SU-DHL-6 (cell line): ENCODE measurements around the gene ZCCHC24.
A peak's percentile ranks its signal among the peaks of the same experiment; 100 is the strongest.

ENCODE experiments used
- H2AFZ ChIP-seq: fragments of 200-600 bp; sonication (generic); 2 replicates; pipeline ENCODE4 v1.6.1; 2014; ENCODE audit warnings: low read depth, mild to moderate bottlenecking, moderate library complexity, mixed read lengths, antibody characterized with exemption, low read length; ENCODE audit not compliant: severe bottlenecking
- H3F3A ChIP-seq: fragments of 200-600 bp; shearing (Covaris generic); 2 replicates; pipeline ENCODE4 v1.6.0; 2016; ENCODE audit warnings: antibody characterized with exemption, mild to moderate bottlenecking; ENCODE audit not compliant: insufficient read depth
- H3K27ac ChIP-seq: fragments of 200-600 bp; sonication (generic); 2 replicates; pipeline ENCODE4 v1.5.1; 2016; ENCODE audit warnings: low read depth, mild to moderate bottlenecking, low read length, moderate library complexity, mixed read lengths
- H3K27me3 ChIP-seq: fragments of 200-600 bp; sonication (generic), shearing (Covaris generic); 2 replicates; pipeline ENCODE4 v1.6.0; 2014; ENCODE audit warnings: mild to moderate bottlenecking, low read length
- H3K36me3 ChIP-seq: fragments of 200-600 bp; sonication (generic); 2 replicates; pipeline ENCODE4 v1.6.1; 2014; ENCODE audit warnings: mild to moderate bottlenecking, low read length, mixed read lengths
- H3K4me2 ChIP-seq: fragments of 300-600, 200-600 bp; shearing (Covaris generic), sonication (generic); 2 replicates; pipeline ENCODE4 v1.6.0; 2014; ENCODE audit warnings: low read length, low read depth, mild to moderate bottlenecking; ENCODE audit not compliant: poor library complexity, severe bottlenecking
- H3K4me3 ChIP-seq: fragments of 200-600 bp; sonication (generic); 2 replicates; pipeline ENCODE4 v1.5.1; 2014; ENCODE audit warnings: antibody characterized with exemption, low read length, mild to moderate bottlenecking, mixed read lengths; ENCODE audit not compliant: insufficient read depth, poor library complexity, severe bottlenecking
- H3K79me2 ChIP-seq: fragments of 200-600 bp; sonication (generic); 2 replicates; pipeline ENCODE4 v1.6.1; 2014; ENCODE audit warnings: mild to moderate bottlenecking, low read length, moderate library complexity; ENCODE audit not compliant: insufficient read depth
- H3K9ac ChIP-seq: fragments of 200-600 bp; sonication (generic); 2 replicates; pipeline ENCODE4 v1.7.0; 2014; ENCODE audit warnings: mild to moderate bottlenecking, low read length
- H3K9me2 ChIP-seq: fragments of 200-600 bp; sonication (generic); replicated peaks from 2 replicates; pipeline ENCODE4 v1.6.1; 2014; ENCODE audit warnings: low read length; ENCODE audit not compliant: insufficient read depth
- H3K9me3 ChIP-seq: fragments of 200-600 bp; sonication (generic); 2 replicates; pipeline ENCODE4 v1.6.1; 2014; ENCODE audit warnings: low read length, mixed read lengths; ENCODE audit not compliant: insufficient read depth
- H4K20me1 ChIP-seq: fragments of 200-600 bp; sonication (generic); 2 replicates; pipeline ENCODE4 v1.6.1; 2014; ENCODE audit warnings: low read depth, mild to moderate bottlenecking, antibody characterized with exemption, low read length, moderate library complexity, mixed read lengths
- CTCF ChIP-seq: fragments of 200-600 bp; sonication (generic); IDR thresholded peaks from one replicate; pipeline ENCODE4 v1.5.1; 2017; ENCODE audit warnings: antibody characterized with exemption, mild to moderate bottlenecking, low read length, moderate library complexity; ENCODE audit not compliant: insufficient read depth, poor library complexity, severe bottlenecking
- EZH2phosphoT487 ChIP-seq: fragments of 200-600 bp; sonication (generic), shearing (Covaris generic); conservative IDR thresholded peaks from 2 replicates; pipeline ENCODE4 v1.6.1; 2018; ENCODE audit warnings: mild to moderate bottlenecking, antibody characterized with exemption, low read length, moderate library complexity, mixed read lengths

The ZCCHC24 gene

GRCh38 chr10:79349072-79349491 lies 96.3 kb downstream of the ZCCHC24 start:
- no peaks in the 10 kb centered on the region for H3K9me2 ChIP-seq
- H3K27ac ChIP-seq = no peak overlapping the region
- no peak overlapping the region for H3K4me3 ChIP-seq
- H4K20me1 ChIP-seq = peaks cover 10% of the 10 kb centered on the region; the same call in 1 of the 2 replicates
- no peaks in the 10 kb centered on the region for H3K27me3 ChIP-seq
- no peaks in the 10 kb centered on the region for H3K9me3 ChIP-seq
- peaks cover 6% of the 10 kb centered on the region; the same call in 1 of the 2 replicates for H3K36me3 ChIP-seq
- H3K9ac ChIP-seq = peak overlapping the region; percentile 99; the same call in 1 of the 2 replicates
- no peak overlapping the region for H2AFZ ChIP-seq
- H3K4me2 ChIP-seq = peak overlapping the region; percentile 67
- TF ChIP-seq CTCF (no peak), EZH2phosphoT487 (no peak)
- peaks cover 26% of the 10 kb centered on the region for H3K79me2 ChIP-seq
- peaks cover 3% of the 10 kb centered on the region for H3F3A ChIP-seq

- H4K20me1 ChIP-seq = peaks cover 10% of the 10 kb centered on the region; the same call in 1 of the 2 replicates
- peak overlapping the region; percentile 67 for H3K4me2 ChIP-seq
- H3K4me3 ChIP-seq = peak overlapping the region; percentile 85
- H3K9me3 ChIP-seq = no peaks in the 10 kb centered on the region
- peaks cover 3% of the 10 kb centered on the region for H3F3A ChIP-seq
- H3K36me3 ChIP-seq = peaks cover 2% of the 10 kb centered on the region; the same call in 1 of the 2 replicates
- H3K27ac ChIP-seq = peak overlapping the region; percentile 77
- H3K27me3 ChIP-seq = no peaks in the 10 kb centered on the region
- no peaks in the 10 kb centered on the region for H3K9me2 ChIP-seq
- no peak overlapping the region for H2AFZ ChIP-seq
- peaks cover 26% of the 10 kb centered on the region for H3K79me2 ChIP-seq
- peak overlapping the region; percentile 99 for H3K9ac ChIP-seq
- TF ChIP-seq EZH2phosphoT487 = no peak
- TF ChIP-seq CTCF = no peak
Observed at GRCh38 chr10:79348640-79348988, 96.8 kb downstream of the ZCCHC24 start.

- H3K9me3 ChIP-seq = no peaks in the 10 kb centered on the region
- H3K79me2 ChIP-seq = peaks cover 26% of the 10 kb centered on the region
- no peaks in the 10 kb centered on the region for H3K9me2 ChIP-seq
- peaks cover 2% of the 10 kb centered on the region; the same call in 1 of the 2 replicates for H3K36me3 ChIP-seq
- peak overlapping the region; percentile 67 for H3K4me2 ChIP-seq
- peak overlapping the region; percentile 99 for H3K9ac ChIP-seq
- peak overlapping the region; percentile 85 for H3K4me3 ChIP-seq
- peak overlapping the region; percentile 77 for H3K27ac ChIP-seq
- no peaks in the 10 kb centered on the region for H3K27me3 ChIP-seq
- TF ChIP-seq CTCF (no peak), EZH2phosphoT487 (no peak)
- H2AFZ ChIP-seq = peak overlapping the region; percentile 49
- H4K20me1 ChIP-seq = peaks cover 10% of the 10 kb centered on the region; the same call in 1 of the 2 replicates
- peaks cover 3% of the 10 kb centered on the region for H3F3A ChIP-seq
Observed at GRCh38 chr10:79347894-79348639, 97.4 kb downstream of the ZCCHC24 start.
